ENCODE data around the gene COL8A2.

The COL8A2 gene

DNA sequence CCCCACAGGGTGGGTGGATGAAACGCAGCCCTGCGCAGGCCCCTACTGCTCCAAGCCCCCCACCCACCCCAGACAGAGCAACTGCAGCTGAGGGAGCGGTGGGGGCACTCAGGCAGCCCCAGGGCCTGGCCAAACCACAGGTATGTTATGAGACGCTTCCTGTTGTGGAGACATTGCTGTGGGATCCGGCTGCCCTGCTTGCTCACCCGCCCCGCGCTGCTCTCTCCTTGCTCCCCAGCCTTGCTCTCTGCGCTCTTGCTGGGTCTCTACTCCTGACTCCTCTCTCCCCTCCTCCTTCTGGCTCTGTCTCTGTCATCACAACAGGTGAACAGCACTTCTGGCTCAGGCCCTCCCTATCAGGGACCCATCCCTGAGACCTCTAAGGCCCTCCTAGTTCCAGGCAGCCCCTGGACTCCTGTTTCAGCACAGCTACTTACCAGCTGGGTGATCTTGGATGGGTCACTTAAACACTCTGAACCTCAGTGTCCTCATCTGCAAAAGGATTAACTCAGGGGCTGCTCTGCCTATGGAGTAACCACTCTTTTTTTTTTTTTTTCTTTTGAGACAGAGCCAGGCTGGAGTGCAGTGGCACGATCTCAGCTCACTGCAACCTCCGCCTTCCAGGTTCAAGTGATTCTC lies 15.9 kb downstream of the COL8A2 start:
- peak in 1 of 2 donors; percentile 30 for DNase-seq

DNA sequence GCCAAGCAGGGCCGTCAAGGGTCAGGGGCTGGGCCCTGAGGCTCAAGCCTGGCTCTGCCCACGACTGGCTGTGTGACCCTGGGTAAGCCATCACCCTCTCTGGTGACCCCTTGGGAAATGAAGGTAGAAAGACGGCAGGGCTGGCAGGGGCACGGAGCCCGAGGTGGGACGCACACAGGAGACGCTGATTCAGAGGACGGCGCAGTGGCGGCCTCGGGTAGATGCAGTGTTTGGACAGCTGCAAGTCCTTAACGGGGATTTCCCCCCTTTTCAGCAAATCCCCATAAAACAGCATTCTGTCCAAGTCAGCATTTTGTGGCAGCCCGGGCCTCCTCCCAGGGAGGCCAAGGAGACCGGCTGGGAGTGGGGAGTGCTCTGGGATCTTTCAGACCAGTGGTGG lies 16.7 kb downstream of the COL8A2 start:
- no peak for DNase-seq

DNA sequence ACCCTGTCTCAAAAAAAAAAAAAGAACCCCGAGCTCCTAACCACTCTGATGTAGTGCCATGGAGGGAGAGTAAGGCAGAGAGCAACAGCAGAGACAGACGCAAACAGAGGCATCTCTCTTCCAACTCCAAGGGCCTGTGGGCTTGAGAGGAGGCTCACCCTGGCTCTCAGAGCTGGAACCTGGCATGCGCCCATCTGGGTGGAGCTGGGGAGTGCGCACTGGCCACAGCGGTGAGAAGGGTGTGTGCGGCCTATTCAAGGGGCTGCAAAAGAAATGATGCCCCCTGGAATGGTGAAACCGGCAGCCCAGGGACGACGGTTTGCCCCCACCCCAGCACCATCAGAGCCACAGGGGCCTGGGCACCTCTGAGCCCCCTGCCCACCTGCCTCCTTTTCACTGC lies 17.6 kb downstream of the COL8A2 start:
- DNase-seq, result no peak

DNA sequence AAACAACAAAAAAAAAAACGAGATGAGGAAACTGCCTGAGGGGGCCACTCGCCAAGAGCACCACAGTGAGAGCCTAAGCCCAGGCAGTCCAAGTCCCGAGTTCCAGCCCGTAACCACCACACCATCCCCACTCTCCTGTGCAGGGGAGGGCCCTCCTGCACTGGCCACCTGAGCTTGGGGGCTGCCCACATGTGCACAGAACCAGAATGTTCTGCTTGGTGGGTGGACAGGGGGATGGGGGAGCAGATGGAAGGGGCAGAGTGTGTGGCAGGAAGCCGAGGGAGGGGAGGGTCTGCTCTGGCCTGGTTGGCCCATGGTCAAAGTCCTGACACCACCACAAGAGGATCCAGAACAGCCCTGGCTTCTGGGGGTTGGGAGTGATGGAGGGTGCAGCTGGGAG lies 18.8 kb downstream of the COL8A2 start:
- no peak for DNase-seq

DNA sequence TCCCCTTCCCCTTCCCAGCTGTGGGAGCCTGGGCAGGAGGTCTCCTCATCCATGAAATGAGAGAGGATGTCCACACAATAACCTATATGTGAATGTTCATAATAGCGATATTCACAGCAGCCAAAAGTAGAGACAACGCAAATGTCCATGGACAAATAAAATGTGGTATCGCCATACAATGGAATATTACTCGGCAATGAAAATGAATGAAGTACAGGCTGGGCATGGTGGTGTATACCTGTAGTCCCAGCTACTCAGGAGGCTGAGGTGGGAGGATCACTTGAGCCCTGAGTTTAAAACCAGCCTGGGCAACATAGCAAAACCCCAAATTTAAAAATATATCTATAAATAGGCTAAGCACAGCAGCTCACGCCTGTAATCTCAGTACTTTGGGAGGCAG lies 23.5 kb downstream of the COL8A2 start:
- no peak for DNase-seq

DNA sequence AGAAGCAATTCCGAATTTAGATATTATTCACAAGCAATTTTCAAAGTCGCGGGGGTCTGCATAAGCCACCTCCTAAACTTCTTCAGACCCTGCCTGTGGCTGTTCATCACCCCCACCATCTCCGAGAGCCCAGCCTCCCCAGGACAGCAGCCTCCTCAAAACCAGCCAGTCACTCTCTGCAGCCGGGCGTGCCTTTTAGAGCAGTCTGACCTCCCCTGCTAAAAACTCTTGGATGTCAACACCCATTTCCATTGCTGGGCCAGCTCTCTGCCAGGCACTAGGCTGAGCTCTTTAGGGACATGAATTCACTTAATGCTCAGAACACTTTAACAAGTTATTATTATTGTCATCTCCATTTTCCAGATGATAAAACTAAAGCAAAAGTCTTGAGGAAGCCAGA lies 24.6 kb downstream of the COL8A2 start:
- DNase-seq, result no peak

DNA sequence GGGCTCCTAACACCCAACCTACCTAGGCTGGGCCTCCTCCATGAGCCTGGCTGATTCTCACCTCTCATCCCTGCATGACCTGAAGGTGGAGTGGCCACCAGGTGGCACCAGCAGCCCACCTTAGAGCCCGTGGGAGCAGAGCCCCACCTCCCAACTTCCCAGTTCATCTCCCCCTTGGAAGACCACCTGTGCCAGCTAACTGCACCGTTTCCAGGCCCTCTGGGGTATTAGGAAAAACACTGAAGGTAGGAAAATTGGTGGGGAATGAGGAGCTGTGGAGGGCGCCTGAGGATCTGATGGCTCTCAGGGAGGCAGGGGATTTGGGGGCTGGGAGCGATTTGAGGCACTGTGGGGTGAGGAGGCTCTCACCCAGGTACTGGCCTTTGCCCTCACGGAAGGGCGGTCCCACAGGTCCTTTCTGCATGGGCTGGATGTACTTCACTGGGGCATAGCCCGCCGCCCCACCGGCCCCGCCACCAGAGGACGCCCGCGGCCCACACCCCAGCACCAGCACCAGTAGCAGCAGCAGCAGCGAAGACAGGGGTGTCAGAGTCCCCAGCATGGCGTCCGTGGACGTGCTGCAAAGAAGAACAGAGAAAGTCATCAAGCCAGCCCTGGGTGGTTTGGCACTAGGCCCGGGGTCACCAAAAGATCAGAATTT lies 25.2 kb downstream of the COL8A2 start:
- peak; percentile 83 for DNase-seq

DNA sequence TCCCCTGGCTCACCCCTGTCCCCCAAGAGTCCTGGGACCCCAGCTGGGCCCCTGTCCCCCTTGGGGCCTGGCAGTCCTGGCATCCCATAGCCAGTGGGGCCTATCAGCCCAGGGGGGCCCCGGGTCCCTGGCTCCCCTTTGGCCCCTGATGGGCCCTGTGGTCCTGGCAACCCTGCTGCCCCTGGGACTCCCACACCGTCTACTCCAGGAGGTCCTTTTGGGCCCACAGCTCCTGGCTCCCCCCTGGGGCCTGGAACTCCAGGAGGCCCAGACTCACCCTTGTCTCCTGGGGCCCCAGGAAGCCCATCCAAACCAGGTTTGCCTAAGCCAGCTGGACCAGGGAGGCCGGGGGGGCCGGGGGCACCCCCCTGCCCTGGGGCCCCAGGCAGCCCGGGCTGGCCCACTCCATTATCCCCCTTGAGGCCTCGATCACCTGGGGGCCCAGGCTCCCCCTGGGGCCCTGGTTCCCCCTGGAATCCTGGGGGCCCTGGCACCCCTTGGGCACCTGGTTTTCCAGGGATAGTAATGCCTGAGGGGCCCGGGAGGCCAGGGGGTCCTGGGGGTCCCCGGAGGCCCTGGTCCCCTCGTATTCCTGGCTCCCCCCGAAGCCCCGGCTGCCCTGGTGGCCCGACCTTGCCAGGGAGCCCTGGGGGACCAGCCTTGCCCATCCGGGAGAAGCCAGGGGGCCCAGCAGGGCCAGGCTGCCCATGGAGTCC lies 26.2 kb downstream of the COL8A2 start:
- no peak for DNase-seq

DNA sequence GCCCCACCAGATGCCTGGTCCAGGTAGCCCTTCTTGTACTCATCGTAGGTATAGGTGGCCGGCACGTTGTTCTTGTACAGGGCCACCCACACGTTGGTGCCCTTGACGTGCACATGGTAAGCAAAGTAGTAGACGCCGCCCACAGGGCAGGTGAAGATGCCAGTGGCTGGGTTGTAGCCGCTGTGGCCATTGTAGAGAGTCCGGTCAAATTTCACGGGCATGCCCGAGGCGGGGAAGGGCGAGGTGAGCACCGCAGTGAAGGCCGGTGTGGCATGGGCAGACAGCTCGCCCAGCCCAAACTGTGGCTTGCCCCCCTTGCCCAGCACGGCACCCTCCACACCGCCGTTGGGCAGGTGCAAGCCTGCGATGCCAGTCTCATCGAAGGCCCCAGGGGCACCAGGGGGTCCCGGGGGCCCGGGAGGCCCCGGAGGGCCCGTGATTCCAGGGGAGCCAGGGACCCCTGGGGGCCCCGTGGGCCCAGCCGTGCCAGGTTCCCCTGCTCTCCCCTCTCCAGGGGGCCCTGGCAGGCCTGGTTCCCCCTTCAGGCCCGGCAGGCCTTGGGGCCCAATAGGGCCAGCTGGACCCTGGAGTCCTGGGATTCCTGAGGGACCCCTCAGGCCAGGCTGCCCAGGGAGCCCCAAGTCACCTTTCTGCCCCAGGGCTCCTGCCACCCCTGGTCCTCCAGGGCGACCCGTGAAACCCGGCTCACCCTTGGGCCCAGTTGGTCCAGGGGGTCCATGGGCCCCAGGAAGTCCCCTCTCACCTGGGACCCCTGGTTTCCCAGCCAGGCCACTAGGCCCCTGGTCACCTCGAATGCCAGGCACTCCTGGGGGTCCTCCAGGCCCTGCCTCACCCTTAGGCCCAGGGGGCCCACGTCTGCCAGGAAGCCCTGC lies 27.1 kb downstream of the COL8A2 start:
- DNase-seq, result no peak

DNA sequence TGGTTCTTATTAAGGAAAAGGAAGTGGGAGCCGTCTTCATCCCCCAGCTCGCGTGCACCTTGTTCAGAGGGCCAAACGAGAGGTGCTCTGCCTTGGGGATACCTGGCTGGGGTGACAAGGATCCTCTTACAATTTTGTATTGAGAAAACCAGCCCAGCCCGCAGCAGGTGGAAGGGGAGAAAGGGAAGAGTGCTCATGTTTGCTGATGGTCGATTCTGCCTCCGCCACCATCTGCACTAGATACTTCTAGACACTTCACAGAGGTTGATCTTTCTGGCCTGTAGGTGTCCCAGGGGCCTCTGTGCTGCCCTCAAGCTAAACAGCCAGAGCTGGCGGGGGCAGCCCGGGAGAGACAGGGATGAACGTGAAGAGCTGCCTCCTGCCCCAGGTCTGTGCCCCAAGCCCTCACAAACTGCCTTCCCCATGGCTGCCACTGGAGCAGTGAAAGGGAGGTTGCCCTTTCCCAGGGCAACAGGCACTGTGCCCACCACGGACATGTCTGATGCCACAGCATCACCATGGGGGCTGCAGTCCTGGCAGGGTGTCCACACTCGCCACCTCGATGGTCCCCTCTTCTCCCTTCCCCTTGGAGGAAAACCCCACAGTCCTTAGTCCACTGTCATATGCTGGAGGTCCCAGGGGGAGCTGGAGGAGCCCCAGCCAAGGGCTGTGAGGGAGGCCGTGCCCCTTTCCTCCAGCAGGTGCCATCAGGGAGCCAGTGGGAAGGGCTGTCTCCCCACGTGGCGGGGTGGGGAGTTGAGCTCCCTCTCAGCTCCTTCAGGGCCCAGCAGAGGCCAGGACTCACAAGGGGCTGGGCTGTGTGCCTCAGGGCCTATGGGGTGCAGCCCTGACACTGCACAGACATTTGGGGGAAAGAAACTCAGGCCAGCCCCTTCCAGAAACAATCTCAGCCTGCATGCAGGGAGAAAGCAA lies 28.3 kb downstream of the COL8A2 start:
- DNase-seq, result peak in 1 of 2 donors; percentile 21

DNA sequence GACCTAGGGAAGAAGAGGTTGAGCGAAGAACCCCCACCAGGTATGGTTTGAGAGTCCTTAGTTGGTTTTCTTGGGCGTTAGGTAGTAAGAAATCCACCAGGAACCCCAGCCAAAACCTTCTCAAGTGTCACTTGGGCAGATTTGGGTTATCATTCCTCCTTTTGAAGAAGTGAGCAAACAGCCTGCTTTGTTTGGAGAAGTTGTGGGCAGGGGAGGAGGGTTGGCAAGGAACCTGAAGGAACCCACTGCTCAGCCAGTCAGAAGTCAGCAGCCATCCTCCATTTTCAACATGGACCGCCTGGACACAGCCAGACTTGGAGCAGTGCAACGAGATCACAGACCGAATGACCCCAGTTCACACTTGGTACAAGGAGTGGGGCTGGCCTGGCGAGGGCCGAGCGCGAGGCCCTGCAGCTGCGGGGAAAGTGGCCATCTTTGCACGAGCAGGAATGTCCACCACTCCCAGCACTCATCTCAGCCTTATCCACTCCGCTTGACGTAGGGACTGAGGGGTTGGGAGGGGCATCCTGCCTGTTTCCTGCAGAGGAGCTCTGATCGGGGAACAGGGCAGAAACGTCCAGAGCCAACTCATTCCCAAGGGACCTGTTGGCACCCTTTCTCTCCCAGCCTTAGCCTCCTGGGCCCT lies 29.1 kb downstream of the COL8A2 start:
- DNase-seq, result no peak

DNA sequence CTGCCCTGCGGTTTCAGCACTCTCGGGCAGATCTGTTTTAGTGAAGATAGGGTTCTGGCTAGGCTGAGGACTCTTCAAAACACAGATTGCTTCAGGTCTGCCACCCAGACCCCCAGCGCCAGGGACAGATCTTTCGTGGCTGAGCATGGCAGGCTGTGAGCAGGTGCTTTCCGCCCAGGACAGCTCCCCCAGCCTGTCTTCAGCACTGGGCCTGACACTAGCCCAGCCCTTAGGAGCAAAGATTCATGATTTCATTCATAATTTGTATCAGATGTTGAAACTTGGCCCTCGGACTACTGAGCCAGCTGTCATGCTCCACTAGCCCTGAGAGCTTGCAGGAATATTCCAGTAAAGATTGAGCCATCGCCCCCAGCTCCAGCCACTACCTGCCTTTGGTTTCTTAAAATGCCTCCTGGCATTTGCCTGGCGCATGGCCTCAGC lies 30.4 kb downstream of the COL8A2 start:
- no peak for DNase-seq

DNA sequence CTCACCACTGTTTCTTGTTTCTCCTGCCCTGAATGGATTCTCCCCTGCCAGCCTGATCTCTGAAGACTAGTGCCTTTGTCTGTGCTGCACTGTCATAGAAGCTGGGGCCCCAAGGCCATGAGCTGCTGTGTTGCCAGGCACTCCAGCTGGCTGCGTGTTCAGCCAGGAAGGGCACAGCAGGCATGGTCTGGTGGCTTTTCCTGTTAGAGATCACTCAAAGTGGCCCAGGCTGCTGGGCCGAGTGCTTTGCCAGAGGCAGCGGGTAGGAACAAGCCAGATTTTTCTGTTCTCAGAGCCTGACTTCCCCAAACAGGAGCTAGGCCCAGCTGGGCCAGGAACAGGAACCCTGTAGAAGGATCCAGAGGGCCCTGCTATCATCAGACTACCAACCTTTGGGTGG lies 31.1 kb downstream of the COL8A2 start:
- DNase-seq, result no peak

DNA sequence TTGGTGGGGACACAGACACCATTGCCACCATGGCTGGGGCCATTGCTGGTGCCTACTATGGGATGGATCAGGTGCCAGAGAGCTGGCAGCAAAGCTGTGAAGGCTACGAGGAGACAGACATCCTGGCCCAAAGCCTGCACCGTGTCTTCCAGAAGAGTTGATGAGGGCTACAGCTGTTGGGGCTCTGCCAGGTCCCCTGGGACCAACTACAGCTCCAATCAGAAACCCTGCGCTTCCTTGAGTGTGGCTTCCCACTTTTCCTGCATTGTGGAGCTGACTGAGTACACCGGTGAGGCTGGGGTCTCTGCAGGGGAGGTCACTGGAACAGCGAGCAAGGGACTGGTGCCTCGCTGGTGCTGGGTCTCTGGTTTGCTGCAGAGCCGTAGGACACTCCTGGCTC lies 31.8 kb downstream of the COL8A2 start:
- no peak for DNase-seq

DNA sequence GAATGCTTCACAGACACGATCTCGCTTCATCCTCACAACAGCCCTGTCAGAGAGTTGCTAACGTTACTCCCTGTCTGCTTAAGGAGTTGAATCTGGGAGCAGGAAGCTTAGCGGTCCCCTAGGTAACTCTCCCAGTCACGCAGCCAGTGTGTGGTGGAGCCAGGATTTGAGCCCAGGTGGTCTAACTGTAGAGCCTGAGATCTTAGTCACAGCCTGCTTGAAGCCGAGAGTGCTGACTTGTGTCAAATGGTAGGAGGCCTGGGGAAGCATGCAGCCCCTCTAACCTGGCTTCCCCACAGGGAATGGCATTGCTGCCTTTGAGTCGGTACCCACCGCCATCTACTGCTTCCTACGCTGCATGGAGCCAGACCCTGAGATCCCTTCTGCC lies 32.2 kb downstream of the COL8A2 start:
- peak in 1 of 2 donors; percentile 16 for DNase-seq

DNA sequence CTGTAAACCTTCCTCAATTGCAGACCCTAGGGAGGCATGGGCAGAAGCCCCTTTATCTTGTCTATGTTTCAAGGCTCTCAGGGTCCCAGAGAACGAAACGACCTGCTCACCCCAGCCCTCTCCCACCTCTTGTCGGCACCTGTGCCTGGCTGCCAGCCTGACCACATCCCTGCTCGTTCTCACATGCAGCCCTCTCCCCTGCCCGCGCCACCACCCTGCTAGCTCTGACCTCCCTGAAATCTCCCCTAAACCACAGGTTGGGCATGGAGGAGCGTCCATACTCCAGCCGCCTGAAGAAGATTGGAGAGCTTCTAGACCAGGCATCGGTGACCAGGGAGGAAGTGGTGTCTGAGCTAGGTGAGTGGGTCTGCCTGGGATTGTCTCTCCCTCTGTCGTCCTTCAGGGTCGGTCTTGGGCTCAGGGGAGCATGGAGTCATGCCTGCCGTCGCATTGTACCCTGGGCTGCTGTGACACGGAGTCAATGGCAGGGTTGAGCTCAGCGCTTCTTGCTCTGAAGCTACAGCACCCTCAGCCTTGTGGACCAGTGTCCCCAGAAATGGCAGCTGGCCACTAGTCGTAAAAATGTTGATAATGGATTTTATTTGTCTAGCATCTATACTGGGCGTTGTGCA lies 32.7 kb downstream of the COL8A2 start:
- DNase-seq, result peak in 1 of 2 donors; percentile 12

DNA sequence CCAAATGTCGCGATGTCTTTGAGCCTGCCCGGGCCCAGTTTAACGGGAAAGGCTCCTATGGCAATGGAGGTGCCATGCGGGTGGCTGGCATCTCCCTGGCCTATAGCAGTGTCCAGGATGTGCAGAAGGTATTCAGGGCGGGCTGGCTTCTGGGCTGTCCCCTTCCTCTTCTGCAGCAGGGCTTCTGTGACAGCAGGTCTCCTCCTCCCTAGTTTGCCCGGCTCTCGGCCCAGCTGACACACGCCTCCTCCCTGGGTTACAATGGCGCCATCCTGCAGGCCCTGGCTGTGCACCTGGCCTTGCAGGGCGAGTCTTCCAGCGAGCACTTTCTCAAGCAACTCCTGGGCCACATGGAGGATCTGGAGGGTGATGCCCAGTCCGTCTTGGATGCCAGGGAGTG lies 33.3 kb downstream of the COL8A2 start:
- peak in 1 of 2 donors; percentile 16 for DNase-seq

DNA sequence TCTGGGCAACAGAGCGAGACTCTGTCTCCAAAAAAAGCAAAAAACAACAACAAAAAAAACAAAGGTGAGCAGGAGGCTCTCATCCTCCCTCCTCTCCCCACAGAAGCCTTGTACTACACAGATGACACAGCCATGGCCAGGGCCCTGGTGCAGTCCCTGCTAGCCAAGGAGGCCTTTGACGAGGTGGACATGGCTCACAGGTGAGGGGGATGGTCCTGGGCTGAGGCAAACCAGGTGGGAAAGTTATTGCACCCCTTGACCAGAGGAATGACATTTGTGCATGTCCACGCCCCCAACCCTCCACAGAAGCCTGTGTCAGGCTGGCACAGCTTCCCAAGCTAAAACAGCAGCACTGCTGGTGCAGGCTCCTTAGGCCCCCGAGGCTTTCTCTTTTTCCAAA lies 33.9 kb downstream of the COL8A2 start:
- DNase-seq, result peak in 1 of 2 donors; percentile 9

DNA sequence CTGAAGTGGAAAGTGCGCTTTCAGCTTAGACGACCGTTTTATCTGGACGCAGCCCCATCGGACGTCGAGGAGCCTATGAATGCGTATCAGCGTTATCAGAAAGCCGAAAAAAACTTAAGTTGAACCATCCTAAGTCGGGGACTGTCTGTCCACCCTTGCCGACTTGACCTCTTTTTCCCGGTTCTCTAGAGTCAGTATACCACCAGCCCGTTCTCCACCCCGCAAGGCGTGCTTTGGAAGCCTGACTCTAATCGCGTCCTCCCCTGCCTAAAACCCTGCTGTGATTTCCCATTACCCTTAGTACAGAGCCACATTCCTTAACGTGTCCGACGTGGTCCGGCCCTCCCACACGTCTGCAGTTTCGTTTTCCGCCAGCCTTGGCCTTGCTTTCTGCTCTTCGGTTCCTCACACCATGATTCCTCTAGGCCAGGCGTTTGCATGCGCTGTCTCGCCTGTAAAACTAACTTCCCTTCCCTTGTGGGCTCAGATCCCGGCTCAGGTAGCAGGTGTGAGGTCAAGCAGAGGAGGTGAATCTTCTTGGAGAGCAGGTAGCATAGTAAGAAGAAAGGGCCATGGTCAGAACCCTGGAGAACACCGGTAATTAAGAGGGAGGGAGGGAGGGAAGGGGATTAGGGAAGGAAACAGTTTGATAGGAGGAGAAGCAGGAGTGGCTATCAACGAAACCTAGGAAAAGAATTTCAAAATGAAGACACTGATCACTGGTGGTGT lies 35.5 kb downstream of the COL8A2 start:
- DNase-seq, result peak in 1 of 2 donors; percentile 16

Measured in stimulated activated CD4-positive, alpha-beta T cell treated with anti-CD3 and anti-CD28 coated beads, Interleukin-2, amount 100 ng/mL, for 24 hours (primary cell).